ENCODE data around the gene OTUD3. TPM values are rescaled to one million over a fixed set of nuclear protein-coding genes. Genes with fewer than 3 reads are reported as not detected.
"Not testable (repeated sequence)": the region's sequence is repeated elsewhere in the genome, so short reads cannot be mapped to it uniquely, and the experiment has no call there.

OTUD3 gene
- polyA plus RNA-seq, 4 donors = 2.2 to 21.4 (median 3.1) TPM

DNA sequence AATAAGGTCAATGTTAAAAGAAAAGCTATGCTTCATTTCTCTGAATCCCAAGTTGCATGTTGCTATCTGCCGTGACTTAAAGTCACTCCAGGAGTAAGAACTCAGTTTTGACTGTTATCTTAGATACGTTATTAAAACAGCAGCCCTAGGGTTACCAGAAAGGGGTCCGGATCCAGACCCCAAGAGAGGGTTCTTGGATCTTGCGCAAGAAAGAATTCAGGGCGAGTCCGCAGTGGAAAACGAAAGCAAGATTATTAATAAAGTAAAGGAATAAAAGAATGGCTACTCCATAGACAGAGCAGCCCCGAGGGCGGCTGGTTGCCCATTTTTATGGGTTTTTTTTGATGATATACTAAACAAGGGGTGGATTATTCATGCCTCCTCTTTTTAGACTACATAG lies 34.9 kb upstream of the OTUD3 start:
- H3K9me3 ChIP-seq (ENCODE audit: control insufficient read depth in 2 of 2, insufficient read depth in 1 of 2, low read depth in 1 of 2, low read length in 1 of 2); FAIRE-seq; H3K27ac ChIP-seq (ENCODE audit: low read depth in 1 of 3, low read length in 2 of 3); H3K36me3 ChIP-seq (ENCODE audit: control insufficient read depth in 3 of 3, insufficient read depth in 2 of 3, low read depth in 1 of 3, low read length in 3 of 3); H3K27me3 ChIP-seq (ENCODE audit: control insufficient read depth in 3 of 3, insufficient read depth in 3 of 3, low read length in 3 of 3): not testable (repeated sequence)
- Histone ChIP-seq H3K4me1 (ENCODE audit: control insufficient read depth in 3 of 3, insufficient read depth in 2 of 3, low read depth in 1 of 3, low read length in 2 of 3) (peaks cover 0 to 20% (median 3%) of the 10 kb centered on the region in 3 donors), H3K4me3 (ENCODE audit: low read depth in 1 of 3, low read length in 3 of 3) (peak overlapping the region in 1 of 3 donors; percentile 26)
- DNase-seq = peak in 1 of 2 donors; percentile 31
- 21 to 70% (median 32%) methylated on average over 9 of the region's 9 CpGs for WGBS, 3 donors

DNA sequence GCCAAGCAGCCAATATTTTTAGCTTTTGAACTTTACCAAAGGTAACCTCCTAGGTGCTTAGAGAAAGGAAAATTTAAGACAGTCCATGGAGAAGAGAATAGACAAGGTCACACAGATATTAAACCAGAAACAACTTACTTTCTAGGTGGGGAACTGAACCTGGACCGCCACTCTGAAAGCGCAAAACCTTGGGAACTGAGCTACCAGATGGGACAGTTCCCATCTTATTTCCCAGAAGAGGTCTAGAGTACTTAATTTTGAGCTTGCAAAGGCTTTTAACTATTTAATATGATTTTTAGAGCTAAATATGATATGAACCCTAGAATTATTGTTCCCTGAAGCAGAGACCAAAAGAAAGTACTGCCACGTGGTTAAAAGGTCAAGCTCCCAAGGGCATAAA lies 32.9 kb upstream of the OTUD3 start:
- H3K4me3 ChIP-seq (ENCODE audit: low read depth in 1 of 3, low read length in 3 of 3); H3K27me3 ChIP-seq (ENCODE audit: control insufficient read depth in 3 of 3, insufficient read depth in 3 of 3, low read length in 3 of 3); H3K9me3 ChIP-seq (ENCODE audit: control insufficient read depth in 2 of 2, insufficient read depth in 1 of 2, low read depth in 1 of 2, low read length in 1 of 2); FAIRE-seq; H3K27ac ChIP-seq (ENCODE audit: low read depth in 1 of 3, low read length in 2 of 3); H3K36me3 ChIP-seq (ENCODE audit: control insufficient read depth in 3 of 3, insufficient read depth in 2 of 3, low read depth in 1 of 3, low read length in 3 of 3); DNase-seq: not testable (repeated sequence)
- WGBS, 3 donors = 66 to 86% (median 76%) methylated on average over 3 of the region's 3 CpGs
- peaks cover 0 to 24% (median 3%) of the 10 kb centered on the region in 3 donors for H3K4me1 ChIP-seq (ENCODE audit: control insufficient read depth in 3 of 3, insufficient read depth in 2 of 3, low read depth in 1 of 3, low read length in 2 of 3)

DNA sequence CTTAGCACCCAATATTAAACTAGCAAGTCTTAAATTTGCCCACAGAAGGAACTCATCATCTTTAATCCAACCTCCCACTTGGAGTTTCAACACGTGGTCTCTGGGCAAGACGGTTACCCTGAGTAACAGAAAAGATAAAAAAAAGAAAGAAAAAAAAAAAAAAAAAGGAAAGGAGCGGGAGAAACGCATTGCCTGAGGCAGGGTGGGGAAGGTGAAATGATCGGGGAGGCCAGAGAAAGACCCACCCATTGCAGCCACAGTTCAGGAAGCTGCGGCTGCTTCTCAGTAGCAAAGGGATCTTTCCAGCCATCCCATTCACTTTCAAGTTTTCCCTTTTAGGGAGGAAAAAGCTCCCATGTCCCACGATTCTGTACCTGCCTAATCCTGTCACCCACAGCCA lies 32.0 kb upstream of the OTUD3 start:
- no peak for DNase-seq
- Histone ChIP-seq H3K9me3 (ENCODE audit: control insufficient read depth in 2 of 2, insufficient read depth in 1 of 2, low read depth in 1 of 2, low read length in 1 of 2) (no peaks in the 10 kb centered on the region), H3K4me3 (ENCODE audit: low read depth in 1 of 3, low read length in 3 of 3) (no peak overlapping the region), H3K36me3 (ENCODE audit: control insufficient read depth in 3 of 3, insufficient read depth in 2 of 3, low read depth in 1 of 3, low read length in 3 of 3) (no peaks in the 10 kb centered on the region), H3K4me1 (ENCODE audit: control insufficient read depth in 3 of 3, insufficient read depth in 2 of 3, low read depth in 1 of 3, low read length in 2 of 3) (peaks cover 0 to 17% (median 3%) of the 10 kb centered on the region in 3 donors), H3K27ac (ENCODE audit: low read depth in 1 of 3, low read length in 2 of 3) (no peak overlapping the region), H3K27me3 (ENCODE audit: control insufficient read depth in 3 of 3, insufficient read depth in 3 of 3, low read length in 3 of 3) (no peaks in the 10 kb centered on the region)
- 62 to 87% (median 72%) methylated on average over 7 of the region's 7 CpGs for WGBS, 3 donors
- FAIRE-seq = no peak

DNA sequence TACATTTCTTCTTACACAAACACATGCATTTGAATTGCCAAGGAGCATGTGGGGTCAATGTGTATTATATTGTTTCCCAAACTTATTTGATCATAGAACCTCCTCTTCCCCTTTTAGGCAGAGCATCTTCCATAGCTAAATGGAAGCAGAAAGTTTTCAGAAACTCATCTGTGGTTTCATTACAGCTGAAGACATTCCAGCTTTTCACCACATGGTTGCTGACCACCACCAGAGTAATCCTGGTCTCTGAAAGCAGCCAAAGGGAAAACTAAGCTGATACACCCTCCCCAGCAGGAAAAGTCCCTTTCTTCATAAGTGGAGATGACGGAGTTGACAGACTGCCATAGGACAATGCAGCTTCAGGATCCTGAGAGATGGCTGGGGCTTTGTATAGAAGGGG lies 30.2 kb upstream of the OTUD3 start:
- no peaks in the 10 kb centered on the region for H3K9me3 ChIP-seq (ENCODE audit: control insufficient read depth in 2 of 2, insufficient read depth in 1 of 2, low read depth in 1 of 2, low read length in 1 of 2)
- 74 to 89% (median 88%) methylated on average over 1 of the region's 1 CpG for WGBS, 3 donors
- H3K27me3 ChIP-seq (ENCODE audit: control insufficient read depth in 3 of 3, insufficient read depth in 3 of 3, low read length in 3 of 3) = no peaks in the 10 kb centered on the region
- FAIRE-seq = no peak
- no peak for DNase-seq
- H3K36me3 ChIP-seq (ENCODE audit: control insufficient read depth in 3 of 3, insufficient read depth in 2 of 3, low read depth in 1 of 3, low read length in 3 of 3) = no peaks in the 10 kb centered on the region
- H3K27ac ChIP-seq (ENCODE audit: low read depth in 1 of 3, low read length in 2 of 3) = no peak overlapping the region
- no peak overlapping the region for H3K4me3 ChIP-seq (ENCODE audit: low read depth in 1 of 3, low read length in 3 of 3)
- H3K4me1 ChIP-seq (ENCODE audit: control insufficient read depth in 3 of 3, insufficient read depth in 2 of 3, low read depth in 1 of 3, low read length in 2 of 3) = peaks cover 0 to 13% (median 3%) of the 10 kb centered on the region in 3 donors

DNA sequence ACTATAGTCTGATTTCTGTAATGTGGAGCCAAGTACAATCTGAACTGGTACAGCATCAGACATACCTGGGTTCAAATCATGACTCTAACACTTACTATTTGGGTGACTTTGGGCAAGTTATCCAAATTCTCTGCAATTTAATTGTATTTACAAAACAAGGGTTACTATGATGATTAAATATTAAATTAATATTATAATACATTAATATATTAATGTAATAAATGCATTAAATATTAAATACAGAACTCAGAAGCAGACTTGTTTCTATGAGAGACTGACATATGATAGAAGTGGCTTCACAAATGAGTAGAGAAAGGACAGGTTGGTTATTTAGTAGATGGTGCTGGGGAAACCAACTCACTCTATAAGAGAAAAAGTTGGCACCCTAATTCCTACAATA lies 27.3 kb upstream of the OTUD3 start:
- no peak for FAIRE-seq
- no peak overlapping the region for H3K27ac ChIP-seq (ENCODE audit: low read depth in 1 of 3, low read length in 2 of 3)
- no peaks in the 10 kb centered on the region for H3K36me3 ChIP-seq (ENCODE audit: control insufficient read depth in 3 of 3, insufficient read depth in 2 of 3, low read depth in 1 of 3, low read length in 3 of 3)
- peaks cover 0 to 15% (median 0%) of the 10 kb centered on the region in 3 donors for H3K4me1 ChIP-seq (ENCODE audit: control insufficient read depth in 3 of 3, insufficient read depth in 2 of 3, low read depth in 1 of 3, low read length in 2 of 3)
- H3K9me3 ChIP-seq (ENCODE audit: control insufficient read depth in 2 of 2, insufficient read depth in 1 of 2, low read depth in 1 of 2, low read length in 1 of 2) = no peaks in the 10 kb centered on the region
- peaks cover 0 to 2% (median 0%) of the 10 kb centered on the region in 3 donors for H3K27me3 ChIP-seq (ENCODE audit: control insufficient read depth in 3 of 3, insufficient read depth in 3 of 3, low read length in 3 of 3)
- no peak overlapping the region for H3K4me3 ChIP-seq (ENCODE audit: low read depth in 1 of 3, low read length in 3 of 3)
- DNase-seq = no peak

DNA sequence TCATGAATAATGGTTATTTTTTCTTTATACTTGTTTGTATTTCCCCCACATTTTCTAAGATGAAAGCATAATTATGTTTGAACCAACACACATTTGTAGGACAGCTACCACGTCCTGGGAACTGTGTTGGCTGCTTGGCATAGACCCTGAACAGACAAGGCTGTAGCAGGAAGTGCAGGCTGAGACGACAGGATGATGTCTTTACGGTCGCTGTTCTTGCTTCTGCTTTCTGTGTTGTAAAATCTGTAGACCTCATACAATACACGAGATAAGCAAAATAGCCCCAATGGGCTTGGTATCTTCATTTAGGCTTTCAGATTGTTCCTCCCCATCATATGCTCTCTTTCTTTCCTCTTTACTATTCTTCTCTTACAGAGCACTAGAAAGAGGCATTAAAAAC lies 23.3 kb upstream of the OTUD3 start:
- Histone ChIP-seq H3K27ac (ENCODE audit: low read depth in 1 of 3, low read length in 2 of 3) (peak overlapping the region in 1 of 3 donors; percentile 32), H3K4me1 (ENCODE audit: control insufficient read depth in 3 of 3, insufficient read depth in 2 of 3, low read depth in 1 of 3, low read length in 2 of 3) (peaks cover 0 to 24% (median 4%) of the 10 kb centered on the region in 3 donors), H3K27me3 (ENCODE audit: control insufficient read depth in 3 of 3, insufficient read depth in 3 of 3, low read length in 3 of 3) (peaks cover 0 to 2% (median 0%) of the 10 kb centered on the region in 3 donors), H3K36me3 (ENCODE audit: control insufficient read depth in 3 of 3, insufficient read depth in 2 of 3, low read depth in 1 of 3, low read length in 3 of 3) (no peaks in the 10 kb centered on the region), H3K4me3 (ENCODE audit: low read depth in 1 of 3, low read length in 3 of 3) (no peak overlapping the region), H3K9me3 (ENCODE audit: control insufficient read depth in 2 of 2, insufficient read depth in 1 of 2, low read depth in 1 of 2, low read length in 1 of 2) (peaks cover 0 to 4% of the 10 kb centered on the region in 2 donors)
- DNase-seq (peak in 1 of 2 donors; percentile 51), FAIRE-seq (no peak)
- 4 to 11% (median 10%) methylated on average over 5 of the region's 5 CpGs for WGBS, 3 donors

DNA sequence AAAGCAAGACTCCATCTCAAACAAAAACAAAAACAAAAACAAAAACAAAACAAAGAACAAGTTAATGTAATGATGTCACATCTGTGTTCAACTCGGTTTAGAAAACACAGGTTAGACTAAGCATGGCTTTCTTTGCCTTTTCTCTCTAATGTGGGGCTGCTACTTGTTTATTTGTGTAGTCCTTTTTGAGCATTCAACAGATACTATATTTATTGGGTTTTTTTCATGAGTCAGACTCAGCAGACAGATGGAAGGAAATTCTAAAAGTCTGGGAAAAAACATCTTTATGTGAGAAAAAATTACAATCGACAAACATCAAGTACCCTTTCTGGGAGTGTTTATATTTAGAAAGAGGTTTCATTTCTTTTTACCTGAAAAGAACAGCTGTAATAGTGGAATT lies 22.3 kb upstream of the OTUD3 start:
- Histone ChIP-seq H3K4me1 (ENCODE audit: control insufficient read depth in 3 of 3, insufficient read depth in 2 of 3, low read depth in 1 of 3, low read length in 2 of 3) (peaks cover 0 to 26% (median 4%) of the 10 kb centered on the region in 3 donors), H3K36me3 (ENCODE audit: control insufficient read depth in 3 of 3, insufficient read depth in 2 of 3, low read depth in 1 of 3, low read length in 3 of 3) (no peaks in the 10 kb centered on the region), H3K27me3 (ENCODE audit: control insufficient read depth in 3 of 3, insufficient read depth in 3 of 3, low read length in 3 of 3) (peaks cover 0 to 2% (median 0%) of the 10 kb centered on the region in 3 donors), H3K4me3 (ENCODE audit: low read depth in 1 of 3, low read length in 3 of 3) (no peak overlapping the region), H3K9me3 (ENCODE audit: control insufficient read depth in 2 of 2, insufficient read depth in 1 of 2, low read depth in 1 of 2, low read length in 1 of 2) (peaks cover 0 to 4% of the 10 kb centered on the region in 2 donors), H3K27ac (ENCODE audit: low read depth in 1 of 3, low read length in 2 of 3) (peak overlapping the region; percentile 79 to 92 (median 86))
- FAIRE-seq (no peak), DNase-seq (no peak)
- WGBS, 3 donors = 59 to 69% (median 68%) methylated on average over 2 of the region's 2 CpGs

DNA sequence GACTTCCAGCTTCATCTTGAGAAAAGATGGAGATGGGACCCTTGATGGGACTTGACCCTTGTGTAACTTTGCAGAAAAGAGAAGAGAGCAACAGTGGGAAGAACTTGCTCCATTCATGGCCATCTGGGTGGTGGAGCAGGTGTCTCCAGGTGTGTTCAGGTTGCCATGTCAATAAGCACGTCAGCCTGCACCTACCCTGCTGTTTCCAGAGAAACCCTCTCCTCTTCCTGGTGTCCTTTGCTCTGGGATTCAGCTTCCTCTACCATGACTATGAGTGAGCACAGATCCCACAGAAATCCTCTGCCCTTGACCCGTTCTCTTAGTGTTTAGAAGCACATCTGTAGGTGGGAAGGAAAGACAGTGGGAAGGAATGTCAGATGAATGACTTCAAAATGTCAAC lies 21.8 kb upstream of the OTUD3 start:
- H3K27ac ChIP-seq (ENCODE audit: low read depth in 1 of 3, low read length in 2 of 3) = peak overlapping the region; percentile 79 to 92 (median 86)
- DNase-seq = peak; percentile 80
- 8 to 50% (median 26%) methylated on average over 2 of the region's 2 CpGs for WGBS, 3 donors

DNA sequence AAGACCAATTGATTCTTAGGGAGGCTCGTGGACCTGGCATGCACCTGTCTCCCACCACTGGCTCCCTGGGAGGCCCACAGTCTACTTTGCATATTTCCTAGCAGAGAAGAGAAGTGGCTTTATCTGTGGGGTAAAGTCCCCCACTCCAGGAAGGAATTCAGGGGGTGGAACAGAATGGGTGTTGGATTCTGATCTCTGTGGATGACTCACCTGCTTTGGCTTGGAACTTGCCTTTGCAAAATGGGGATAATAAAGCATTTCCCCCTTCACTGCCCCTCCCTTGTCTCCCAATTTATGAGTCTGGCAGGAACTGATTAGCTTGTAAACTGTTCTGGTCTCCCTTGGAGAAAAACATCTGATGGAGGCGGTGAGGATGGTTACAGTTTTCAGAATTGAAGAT lies 21.2 kb upstream of the OTUD3 start:
- peak overlapping the region; percentile 79 to 92 (median 86) for H3K27ac ChIP-seq (ENCODE audit: low read depth in 1 of 3, low read length in 2 of 3)
- FAIRE-seq = no peak
- DNase-seq = peak; percentile 94 to 98
- WGBS, 3 donors = 7 to 48% (median 15%) methylated on average over 2 of the region's 2 CpGs
- no peaks in the 10 kb centered on the region for H3K36me3 ChIP-seq (ENCODE audit: control insufficient read depth in 3 of 3, insufficient read depth in 2 of 3, low read depth in 1 of 3, low read length in 3 of 3)
- peaks cover 0 to 26% (median 4%) of the 10 kb centered on the region in 3 donors for H3K4me1 ChIP-seq (ENCODE audit: control insufficient read depth in 3 of 3, insufficient read depth in 2 of 3, low read depth in 1 of 3, low read length in 2 of 3)
- H3K27me3 ChIP-seq (ENCODE audit: control insufficient read depth in 3 of 3, insufficient read depth in 3 of 3, low read length in 3 of 3) = peaks cover 0 to 2% (median 0%) of the 10 kb centered on the region in 3 donors
- H3K4me3 ChIP-seq (ENCODE audit: low read depth in 1 of 3, low read length in 3 of 3) = no peak overlapping the region
- H3K9me3 ChIP-seq (ENCODE audit: control insufficient read depth in 2 of 2, insufficient read depth in 1 of 2, low read depth in 1 of 2, low read length in 1 of 2) = peaks cover 0 to 4% of the 10 kb centered on the region in 2 donors

More for the DNA sequence above, 21.8 kb upstream of the OTUD3 start:
- H3K27me3 ChIP-seq (ENCODE audit: control insufficient read depth in 3 of 3, insufficient read depth in 3 of 3, low read length in 3 of 3) = peaks cover 0 to 2% (median 0%) of the 10 kb centered on the region in 3 donors
- H3K4me1 ChIP-seq (ENCODE audit: control insufficient read depth in 3 of 3, insufficient read depth in 2 of 3, low read depth in 1 of 3, low read length in 2 of 3) = peaks cover 0 to 26% (median 4%) of the 10 kb centered on the region in 3 donors
- H3K4me3 ChIP-seq (ENCODE audit: low read depth in 1 of 3, low read length in 3 of 3) = no peak overlapping the region
- no peaks in the 10 kb centered on the region for H3K36me3 ChIP-seq (ENCODE audit: control insufficient read depth in 3 of 3, insufficient read depth in 2 of 3, low read depth in 1 of 3, low read length in 3 of 3)
- no peak for FAIRE-seq
- H3K9me3 ChIP-seq (ENCODE audit: control insufficient read depth in 2 of 2, insufficient read depth in 1 of 2, low read depth in 1 of 2, low read length in 1 of 2) = peaks cover 0 to 4% of the 10 kb centered on the region in 2 donors

Measured in small intestine (tissue), 7 donors.